Caco-2 (cell line): ENCODE data around the gene RNASET2. TPM values are rescaled to one million over a fixed set of nuclear protein-coding genes. Genes with fewer than 3 reads are reported as not detected.

ENCODE experiments used
- BruUV-seq: library from RNA; stranded (reverse); fragments of 400-500 nt; replicated peaks from 2 replicates; lab custom pipeline; 2021; lab: Mats Ljungman, UMichigan
- CTCF ChIA-PET: fragments of 300-600 bp; sonication (Branson Sonifier 250); formaldehyde crosslinking; loops from one replicate; lab custom pipeline; 2022; ENCODE audit warnings: antibody characterized with exemption; lab: Charles Lee
- POLR2A ChIA-PET: fragments of 300-600 bp; sonication (Branson Sonifier 250); formaldehyde crosslinking; loops from one replicate; lab custom pipeline; 2022; ENCODE audit warnings: antibody characterized with exemption; lab: Charles Lee
- DNase-seq, 2 experiments: peaks; one replicate each; pipeline versions ENCODE4 v3.0.0 to v3.0.0-alpha.2; 2020 to 2022
- H3K27me3 ChIP-seq: replicated peaks from 2 replicates; pipeline ENCODE4 v1.6.0; 2011; ENCODE audit warnings: low read length; ENCODE audit not compliant: control insufficient read depth, insufficient read depth
- H3K36me3 ChIP-seq: 2 replicates; pipeline ENCODE4 v1.5.1; 2011; ENCODE audit warnings: low read length; ENCODE audit not compliant: control insufficient read depth, insufficient read depth
- H3K4me1 ChIP-seq: fragments of 250-450 bp; sonication (Bioruptor Pico); 2 replicates; pipeline ENCODE4 v1.5.1; 2020; ENCODE audit warnings: mild to moderate bottlenecking
- H3K4me3 ChIP-seq: 2 replicates; pipeline ENCODE4 v1.5.1; 2011; ENCODE audit warnings: low read depth, mild to moderate bottlenecking, control low read depth, low read length
- H3K9me3 ChIP-seq: fragments of 250-450 bp; sonication (Bioruptor Pico); 2 replicates; pipeline ENCODE4 v1.5.1; 2020; ENCODE audit warnings: mild to moderate bottlenecking, moderate library complexity
- H3K27ac Mint-ChIP-seq: one replicate; pipeline ENCODE4 v1.8.0; 2022; ENCODE audit warnings: mixed read lengths; ENCODE audit not compliant: unreplicated experiment
- H3K27me3 Mint-ChIP-seq: one replicate; pipeline ENCODE4 v1.8.0; 2022; ENCODE audit warnings: mixed read lengths; ENCODE audit not compliant: insufficient read depth, unreplicated experiment
- H3K36me3 Mint-ChIP-seq: one replicate; pipeline ENCODE4 v1.8.0; 2022; ENCODE audit warnings: mild to moderate bottlenecking, mixed read lengths; ENCODE audit not compliant: insufficient read depth, unreplicated experiment
- H3K4me1 Mint-ChIP-seq: one replicate; pipeline ENCODE4 v1.8.0; 2022; ENCODE audit warnings: low read depth, mixed read lengths; ENCODE audit not compliant: unreplicated experiment
- H3K4me3 Mint-ChIP-seq: one replicate; pipeline ENCODE4 v1.8.0; 2022; ENCODE audit warnings: mild to moderate bottlenecking, moderate library complexity, mixed read lengths; ENCODE audit not compliant: unreplicated experiment
- H3K9me3 Mint-ChIP-seq: one replicate; pipeline ENCODE4 v1.8.0; 2022; ENCODE audit warnings: mixed read lengths; ENCODE audit not compliant: unreplicated experiment
- CTCF ChIP-seq, 2 experiments: fragments of 200-600 bp in 1 of 2; IDR thresholded peaks; 1 replicate in 1 of 2; 2 replicates in 1 of 2; pipeline versions ENCODE4 v1.5.1 to v1.8.0; 2011 to 2022; ENCODE audit warnings: antibody characterized with exemption in 1 of 2, control low read depth in 1 of 2, inconsistent platforms in 1 of 2, low read depth in 1 of 2, low read length in 1 of 2, mild to moderate bottlenecking in 1 of 2, moderate library complexity in 1 of 2; ENCODE audit not compliant: insufficient read depth in 1 of 2, severe bottlenecking in 1 of 2, unreplicated experiment in 1 of 2
- intact Hi-C: fragments of 100-400 bp; cut with micrococcal nuclease; formaldehyde crosslinking; loops from one replicate; pipeline ENCODE4 v1.10.0; 2022; ENCODE audit not compliant: unreplicated experiment
- total RNA-seq: library from RNA; stranded (reverse); gene quantifications from 2 replicates; pipeline ENCODE4 v1.2.3, GENCODE V29; 2022

Gene RNASET2
- total RNA-seq, 1 experiment from 2014 or later, result 59.1 TPM

DNA sequence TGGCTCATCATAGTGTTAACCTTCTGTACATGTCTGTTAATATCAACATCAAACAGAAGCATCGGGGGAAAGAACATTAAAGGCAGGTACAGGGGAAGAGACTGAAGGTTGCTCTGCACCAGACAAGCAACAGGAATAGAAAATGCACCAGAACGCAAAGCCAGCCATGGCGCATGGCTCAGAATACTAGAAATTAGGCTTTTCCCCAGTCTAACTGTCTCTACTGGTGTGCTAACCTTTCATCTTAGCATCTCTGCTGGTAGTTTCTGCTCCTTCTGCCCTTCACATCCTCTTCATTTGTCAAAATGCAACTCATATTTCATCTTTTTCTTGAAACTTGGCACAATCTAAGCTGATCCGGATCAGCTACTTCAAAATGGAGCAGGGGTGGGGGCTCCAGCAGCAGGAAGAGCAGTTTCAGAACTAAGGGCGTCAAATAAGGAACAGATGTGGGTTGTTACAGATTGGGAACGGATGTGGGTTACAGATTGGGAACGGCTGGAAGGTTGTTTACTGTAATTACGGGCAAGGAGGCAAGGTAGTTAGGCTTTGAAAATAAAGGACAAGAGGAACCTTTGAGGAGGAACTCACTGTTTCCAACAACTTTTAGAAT is 13.1 kb upstream of the RNASET2 start:
- H3K4me1 ChIP-seq, result no peaks in the 10 kb centered on the region
- no peak for TF ChIP-seq CTCF (IDR thresholded peaks at IDR 0.05; ENCODE audit: insufficient read depth in 1 of 2, low read depth in 1 of 2, low read length in 1 of 2, severe bottlenecking in 1 of 2, unreplicated experiment in 1 of 2)
- Mint-ChIP-seq H3K9me3 (peaks cover 19% of the 10 kb centered on the region), H3K4me3 (no peak overlapping the region), H3K4me1 (no peaks in the 10 kb centered on the region), H3K27me3 (no peaks in the 10 kb centered on the region), H3K36me3 (peaks cover 9% of the 10 kb centered on the region), H3K27ac (no peak overlapping the region)
- H3K9me3 ChIP-seq, result no peaks in the 10 kb centered on the region
- no TSS peak for BruUV-seq
- no peak overlapping the region for H3K4me3 ChIP-seq
- no peaks in the 10 kb centered on the region for H3K27me3 ChIP-seq
- ChIA-PET CTCF (no interaction called here), POLR2A (no interaction called here)
- no peaks in the 10 kb centered on the region for H3K36me3 ChIP-seq
- DNase-seq, result no peak
- intact Hi-C loops, result no loop called here

DNA sequence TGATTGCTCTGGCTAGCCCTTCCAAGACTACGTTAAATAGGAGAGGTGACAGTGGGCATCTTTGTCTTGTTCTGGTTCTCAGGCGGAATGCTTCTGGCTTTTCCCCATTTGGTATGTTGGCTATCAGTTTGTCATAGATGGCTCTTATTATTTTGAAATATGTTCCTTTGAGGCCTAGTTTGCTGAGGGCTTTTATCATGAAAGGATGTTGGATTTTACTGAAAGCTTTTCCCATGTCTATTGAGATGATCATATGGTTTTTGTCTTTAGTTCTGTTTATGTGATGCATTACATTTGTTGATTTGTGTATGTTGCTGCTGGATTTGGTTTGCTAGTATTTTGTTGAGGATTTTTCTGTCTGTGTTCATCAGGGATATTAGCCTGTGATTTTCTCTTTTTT is 9.9 kb upstream of the RNASET2 start:
- Histone ChIP-seq H3K9me3 (peaks cover 2% of the 10 kb centered on the region; the same call in 1 of the 2 replicates), H3K36me3 (no peaks in the 10 kb centered on the region), H3K27me3 (no peaks in the 10 kb centered on the region), H3K4me1 (0 out of 2 replicates have a peak, but pooled peaks cover 6% of the 10 kb centered on the region), H3K4me3 (no peak overlapping the region)
- no peaks in the 10 kb centered on the region for H3K27me3 Mint-ChIP-seq
- no peak overlapping the region for H3K27ac Mint-ChIP-seq
- H3K36me3 Mint-ChIP-seq, result peaks cover 9% of the 10 kb centered on the region
- BruUV-seq, result no TSS peak
- H3K4me1 Mint-ChIP-seq, result peaks cover 7% of the 10 kb centered on the region
- intact Hi-C loops, result no loop called here
- TF ChIP-seq CTCF (IDR thresholded peaks at IDR 0.05; ENCODE audit: insufficient read depth in 1 of 2, low read depth in 1 of 2, low read length in 1 of 2, severe bottlenecking in 1 of 2, unreplicated experiment in 1 of 2), result no peak
- H3K4me3 Mint-ChIP-seq, result no peak overlapping the region
- DNase-seq, result no peak
- peaks cover 26% of the 10 kb centered on the region for H3K9me3 Mint-ChIP-seq
- CTCF ChIA-PET, result no interaction called here
- POLR2A ChIA-PET, result no interaction called here

DNA sequence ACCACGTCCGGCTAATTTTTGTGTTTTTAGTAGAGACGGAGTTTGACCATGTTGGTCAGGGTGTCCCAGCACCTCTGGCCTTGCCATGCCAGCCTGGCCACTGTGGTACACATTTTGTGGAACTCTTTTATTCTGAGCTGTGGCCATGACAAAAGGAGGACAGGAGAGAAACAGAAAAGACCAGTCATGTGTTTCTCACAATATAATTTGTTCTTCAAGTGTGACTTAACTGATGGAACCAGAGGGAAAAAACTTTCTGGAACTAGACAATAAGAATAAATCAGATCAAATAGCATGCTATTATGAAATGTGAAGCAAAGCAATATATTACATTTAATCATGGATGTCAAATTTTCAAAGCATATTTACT is 4.2 kb upstream of the RNASET2 start:
- H3K36me3 Mint-ChIP-seq, result peaks cover 15% of the 10 kb centered on the region
- peaks cover 7% of the 10 kb centered on the region for H3K9me3 Mint-ChIP-seq
- Histone ChIP-seq H3K9me3 (peaks cover 2% of the 10 kb centered on the region; the same call in 1 of the 2 replicates), H3K27me3 (no peaks in the 10 kb centered on the region), H3K4me1 (peaks cover 25% of the 10 kb centered on the region), H3K4me3 (no peak overlapping the region), H3K36me3 (no peaks in the 10 kb centered on the region)
- intact Hi-C loops, result no loop called here
- CTCF ChIA-PET, result no interaction called here
- peaks cover 24% of the 10 kb centered on the region for H3K4me1 Mint-ChIP-seq
- H3K4me3 Mint-ChIP-seq, result no peak overlapping the region
- no peak overlapping the region for H3K27ac Mint-ChIP-seq
- BruUV-seq, result no TSS peak
- no peaks in the 10 kb centered on the region for H3K27me3 Mint-ChIP-seq
- POLR2A ChIA-PET, result no interaction called here
- no peak for DNase-seq
- no peak for TF ChIP-seq CTCF (IDR thresholded peaks at IDR 0.05; ENCODE audit: insufficient read depth in 1 of 2, low read depth in 1 of 2, low read length in 1 of 2, severe bottlenecking in 1 of 2, unreplicated experiment in 1 of 2)
